Smooth muscle cell (in vitro differentiated cells): Measurements from ENCODE around the gene COX8A. TPM values are rescaled to one million over a fixed set of nuclear protein-coding genes. Genes with fewer than 3 reads are reported as not detected.
A peak's percentile ranks its signal among the peaks of the same experiment; 100 is the strongest.

Experiments used
- DNase-seq: peaks from one replicate; lab custom pipeline; 2025; ENCODE audit not compliant: unreplicated experiment; lab: John Stamatoyannopoulos, UW
- H2AFZ ChIP-seq: fragments of 200-600 bp; sonication (generic); 2 replicates; pipeline ENCODE4 v1.6.0; 2016; ENCODE audit warnings: antibody characterized with exemption, low read depth, mild to moderate bottlenecking
- H3F3A ChIP-seq: fragments of 200-600 bp; sonication (generic); 2 replicates; pipeline ENCODE4 v1.6.0; 2017; ENCODE audit warnings: antibody characterized with exemption, low read depth
- H3K27ac ChIP-seq: fragments of 200-600 bp; sonication (generic); 2 replicates; pipeline ENCODE4 v1.5.1; 2016; ENCODE audit warnings: low read depth, mild to moderate bottlenecking
- H3K27me3 ChIP-seq: fragments of 200-600 bp; sonication (generic); 2 replicates; pipeline ENCODE4 v1.6.1; 2016; ENCODE audit warnings: low read depth, mild to moderate bottlenecking
- H3K36me3 ChIP-seq: fragments of 200-600 bp; sonication (generic); 2 replicates; pipeline ENCODE4 v1.5.1; 2016; ENCODE audit warnings: low read depth
- H3K4me1 ChIP-seq: fragments of 200-600 bp; sonication (generic); 2 replicates; pipeline ENCODE4 v1.5.1; 2016; ENCODE audit warnings: low read depth
- H3K4me2 ChIP-seq: fragments of 200-600 bp; sonication (generic); 2 replicates; pipeline ENCODE4 v1.6.0; 2016; ENCODE audit warnings: mild to moderate bottlenecking
- H3K4me3 ChIP-seq: fragments of 200-600 bp; sonication (generic); 2 replicates; pipeline ENCODE4 v1.5.1; 2016; ENCODE audit warnings: mild to moderate bottlenecking
- H3K79me2 ChIP-seq: fragments of 200-600 bp; sonication (generic); 2 replicates; pipeline ENCODE4 v1.6.0; 2016; ENCODE audit warnings: low read depth, mild to moderate bottlenecking
- H3K9ac ChIP-seq: fragments of 200-600 bp; sonication (generic); 2 replicates; pipeline ENCODE4 v1.6.0; 2016; ENCODE audit warnings: low read depth
- H3K9me3 ChIP-seq: fragments of 200-600 bp; sonication (generic); replicated peaks from 2 replicates; pipeline ENCODE4 v1.5.1; 2016; ENCODE audit warnings: low read depth
- H4K20me1 ChIP-seq: fragments of 200-600 bp; sonication (generic); 2 replicates; pipeline ENCODE4 v1.6.0; 2016; ENCODE audit warnings: low read depth
- CTCF ChIP-seq: fragments of 200-600 bp; sonication (generic); IDR thresholded peaks from 2 replicates; pipeline ENCODE4 v1.5.1; 2017; ENCODE audit warnings: borderline replicate concordance, mild to moderate bottlenecking, antibody characterized with exemption; ENCODE audit not compliant: insufficient read depth, poor library complexity, severe bottlenecking
- WGBS: methylation state at CpG from one replicate; pipeline ENCODE4 v1.1.7; 2016; ENCODE audit warnings: low lambda C conversion rate; 5-methylcytosine and 5-hydroxymethylcytosine counted together
- polyA plus RNA-seq: library from polyadenylated mRNA; unstranded; fragments of >200 nt; fragmentation: Nextera tagmentation; extraction: Ambion mirVana; gene quantifications from 2 replicates; pipeline ENCODE4 v1.2.1, GENCODE V29; 2016
- total RNA-seq: library from RNA; depleted of rRNA; stranded (reverse); fragments of >200 nt; gene quantifications from 2 replicates; pipeline ENCODE4 v1.2.3, GENCODE V29; 2014

The COX8A gene
- total and polyA plus RNA-seq, 2 experiments from 2014 or later, result 534 to 551 TPM

- H3K79me2 ChIP-seq, result no peaks in the 10 kb centered on the region
- H3K4me2 ChIP-seq, result no peak overlapping the region
- H3K9ac ChIP-seq, result no peak overlapping the region
- no peaks in the 10 kb centered on the region for H3K9me3 ChIP-seq
- H2AFZ ChIP-seq, result no peak overlapping the region
- DNase-seq, result no peak
- 85% methylated on average over 12 of the region's 12 CpGs for WGBS
- H3K4me1 ChIP-seq, result no peaks in the 10 kb centered on the region
- H4K20me1 ChIP-seq, result no peaks in the 10 kb centered on the region
- H3K36me3 ChIP-seq, result no peaks in the 10 kb centered on the region
- no peaks in the 10 kb centered on the region for H3K27me3 ChIP-seq
- H3F3A ChIP-seq, result no peaks in the 10 kb centered on the region
- no peak for TF ChIP-seq CTCF
- no peak overlapping the region for H3K4me3 ChIP-seq
- no peak overlapping the region for H3K27ac ChIP-seq
These were observed 42.5 kb upstream of the COX8A start for GRCh38 chr11:63931876-63932275.

- H3K27ac ChIP-seq, result no peak overlapping the region
- 76% methylated on average over 1 of the region's 1 CpG for WGBS
These were observed 41.0 kb upstream of the COX8A start for GRCh38 chr11:63933459-63933858.

GRCh38 chr11:63937713-63938478 lies 36.5 kb upstream of the COX8A start:
- H3K27me3 ChIP-seq, result no peaks in the 10 kb centered on the region
- H3K9ac ChIP-seq, result peak overlapping the region; percentile 11
- H3K36me3 ChIP-seq, result no peaks in the 10 kb centered on the region
- DNase-seq, result no peak
- H3K4me1 ChIP-seq, result peaks cover 5% of the 10 kb centered on the region
- peak overlapping the region; percentile 68 for H2AFZ ChIP-seq
- no peaks in the 10 kb centered on the region for H3K9me3 ChIP-seq
- H4K20me1 ChIP-seq, result peaks cover 11% of the 10 kb centered on the region
- peaks cover 33% of the 10 kb centered on the region for H3K79me2 ChIP-seq
- H3K4me2 ChIP-seq, result peak overlapping the region; percentile 100
- no peaks in the 10 kb centered on the region for H3F3A ChIP-seq
- WGBS, result 29% methylated on average over 30 of the region's 30 CpGs
- no peak for TF ChIP-seq CTCF
- H3K27ac ChIP-seq, result peak overlapping the region; percentile 30
- peak overlapping the region; percentile 87 for H3K4me3 ChIP-seq

More at GRCh38 chr11:63933459-63933858, 41.0 kb upstream of the COX8A start:
- H3K4me1 ChIP-seq, result no peaks in the 10 kb centered on the region
- no peaks in the 10 kb centered on the region for H3K36me3 ChIP-seq
- no peak overlapping the region for H3K4me3 ChIP-seq
- no peak overlapping the region for H3K4me2 ChIP-seq
- H3K9ac ChIP-seq, result no peak overlapping the region
- TF ChIP-seq CTCF, result no peak
- H3K27me3 ChIP-seq, result no peaks in the 10 kb centered on the region
- H2AFZ ChIP-seq, result no peak overlapping the region
- H3K79me2 ChIP-seq, result no peaks in the 10 kb centered on the region
- no peaks in the 10 kb centered on the region for H3F3A ChIP-seq
- no peak for DNase-seq
- no peaks in the 10 kb centered on the region for H3K9me3 ChIP-seq
- no peaks in the 10 kb centered on the region for H4K20me1 ChIP-seq
